ENCODE measurements around the gene TNFAIP2.
"Not testable (repeated sequence)": the region's sequence is repeated elsewhere in the genome, so short reads cannot be mapped to it uniquely, and the experiment has no call there.

The TNFAIP2 gene

DNA sequence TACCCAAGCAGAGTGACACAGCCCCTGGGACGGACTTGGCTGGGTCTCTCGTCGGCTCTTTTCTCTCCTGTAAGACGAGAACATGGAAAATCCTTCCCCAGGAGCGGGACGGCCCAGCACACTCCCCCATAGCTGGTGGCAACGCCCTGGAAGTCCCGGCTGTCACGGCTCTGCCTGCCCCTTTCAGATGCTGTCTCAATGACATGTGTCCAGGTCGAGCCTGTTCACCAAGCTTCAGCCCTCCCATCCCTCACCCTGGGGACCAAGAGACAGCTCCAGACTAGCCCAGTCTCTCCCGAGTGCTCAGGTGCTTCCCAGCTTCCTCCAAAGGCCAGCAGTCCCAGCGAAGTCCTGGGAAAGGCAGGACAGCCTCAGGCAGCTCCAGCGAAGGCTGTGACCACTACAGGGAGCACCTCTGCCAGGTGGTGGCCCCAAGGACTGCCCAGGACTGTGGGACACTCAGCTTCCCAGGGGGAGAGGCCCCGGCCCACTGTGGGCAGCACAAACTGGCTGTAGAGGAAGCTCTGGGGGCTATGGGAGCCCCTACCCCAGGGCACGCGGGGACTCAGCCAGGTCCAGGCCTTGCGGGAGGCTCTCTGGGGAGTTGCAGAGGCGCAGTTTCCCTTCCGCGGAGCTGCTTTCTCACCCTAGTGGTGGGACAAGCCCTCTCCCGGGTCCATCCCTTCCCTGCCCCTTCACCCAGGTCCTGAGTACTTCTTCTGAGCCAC is 33.6 kb downstream of the TNFAIP2 start:
- no peak for DNase-seq

DNA sequence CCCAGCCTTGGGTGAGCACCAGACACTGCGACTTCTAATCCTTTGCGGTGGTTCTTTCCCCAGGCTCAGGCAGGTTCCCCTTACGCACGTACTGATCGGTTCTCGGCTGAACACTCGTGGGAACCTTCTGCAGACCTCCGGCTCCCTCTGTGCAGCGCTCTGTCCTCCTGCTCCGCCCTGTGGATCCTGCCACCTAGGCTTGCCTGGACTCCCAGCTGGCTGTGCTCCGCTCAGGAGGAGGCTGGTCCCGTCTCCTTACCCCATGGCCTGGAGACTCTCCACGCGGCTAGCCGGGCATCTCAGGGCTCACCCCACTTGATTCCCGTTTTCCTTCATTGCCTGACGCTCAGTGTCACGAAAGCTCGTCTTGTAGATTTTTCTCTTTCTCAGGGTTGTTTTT is 34.7 kb downstream of the TNFAIP2 start:
- DNase-seq = no peak

DNA sequence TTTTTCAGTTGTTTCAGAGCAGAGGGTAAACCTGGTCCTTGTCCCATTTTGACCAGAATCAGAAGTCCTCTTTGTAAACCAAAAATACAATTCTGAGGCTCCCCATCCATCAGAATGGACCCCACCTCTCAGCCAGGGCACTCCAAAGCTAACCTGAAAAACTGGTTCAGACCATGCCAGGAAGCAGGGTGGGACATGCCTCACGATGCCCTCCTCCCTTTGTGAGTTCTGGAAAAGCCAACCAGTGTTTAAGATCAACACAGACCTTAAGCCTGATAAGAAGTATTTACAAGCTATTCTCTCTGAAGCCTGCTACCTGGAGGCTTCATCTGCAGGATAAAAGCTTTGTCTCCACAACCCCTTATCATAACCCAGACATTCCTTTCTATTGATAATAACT is 35.4 kb downstream of the TNFAIP2 start:
- DNase-seq = no peak

DNA sequence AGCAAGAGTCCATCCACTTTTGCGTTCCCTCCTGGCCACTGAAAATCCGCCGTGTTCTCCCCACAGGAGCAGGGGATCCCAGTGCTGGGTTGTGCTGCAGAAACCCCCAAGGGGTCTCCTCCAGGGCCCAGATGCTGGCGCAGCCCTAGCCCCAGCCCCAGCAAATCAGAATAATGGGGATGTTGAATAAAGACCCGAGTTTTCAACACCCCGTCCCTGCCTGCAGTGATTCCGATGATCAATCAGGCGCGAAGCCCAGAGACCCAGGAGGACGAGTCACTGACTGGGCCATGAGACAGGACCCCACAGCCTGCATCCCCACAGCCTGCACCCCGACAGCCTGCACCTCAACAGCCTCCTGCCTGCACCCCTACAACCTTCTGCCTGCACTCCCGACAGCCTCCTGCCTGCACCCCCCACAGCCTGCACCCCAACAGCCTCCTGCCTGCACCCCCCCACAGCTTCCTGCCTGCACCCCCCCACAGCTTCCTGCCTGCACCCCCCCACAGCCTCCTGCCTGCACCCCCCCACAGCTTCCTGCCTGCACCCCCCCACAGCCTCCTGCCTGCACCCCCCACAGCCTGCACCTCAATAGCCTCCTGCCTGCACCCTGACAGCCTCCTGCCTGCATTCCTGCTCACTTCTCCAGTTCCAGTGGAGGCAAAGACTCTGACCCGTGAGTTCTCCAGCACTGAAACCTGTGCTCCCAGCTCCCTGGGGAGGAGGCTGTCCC is 37.2 kb downstream of the TNFAIP2 start:
- DNase-seq = no peak

DNA sequence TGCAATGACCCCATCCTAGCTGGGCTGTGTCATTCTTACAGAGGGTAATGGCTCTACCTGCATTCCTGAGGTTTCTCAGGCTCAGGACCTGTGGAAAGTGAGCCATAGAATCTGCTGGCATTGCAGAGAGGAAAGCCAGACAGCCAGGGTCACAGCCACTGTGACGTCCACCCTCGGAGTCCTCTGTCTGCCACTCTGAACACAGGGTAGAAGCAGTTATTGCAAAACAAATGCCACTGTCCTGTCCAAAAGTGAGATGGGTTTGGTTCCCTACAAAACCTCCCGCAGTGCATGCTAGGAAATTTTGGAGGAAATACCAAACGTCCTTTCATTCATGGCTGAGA is 37.8 kb downstream of the TNFAIP2 start:
- DNase-seq = no peak

DNA sequence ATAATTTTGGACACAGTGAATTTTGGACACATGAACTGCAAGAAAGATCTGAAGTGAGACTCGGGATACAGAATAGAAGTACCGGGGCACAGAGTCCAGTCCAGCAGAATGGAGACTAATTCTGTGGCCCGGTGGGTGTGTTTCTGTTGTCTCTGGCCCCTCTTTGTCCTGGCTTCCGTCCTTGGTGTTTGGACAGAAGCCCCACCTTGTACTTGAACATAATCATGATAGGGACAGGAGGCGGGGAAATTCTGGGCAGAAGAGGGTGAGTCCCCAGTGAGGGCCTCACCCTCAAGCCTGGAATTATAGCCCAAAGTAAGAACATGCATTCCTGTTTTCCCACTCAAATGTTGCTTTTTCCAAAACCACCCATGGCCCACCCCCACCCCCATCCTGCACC is 39.9 kb downstream of the TNFAIP2 start:
- DNase-seq = no peak

DNA sequence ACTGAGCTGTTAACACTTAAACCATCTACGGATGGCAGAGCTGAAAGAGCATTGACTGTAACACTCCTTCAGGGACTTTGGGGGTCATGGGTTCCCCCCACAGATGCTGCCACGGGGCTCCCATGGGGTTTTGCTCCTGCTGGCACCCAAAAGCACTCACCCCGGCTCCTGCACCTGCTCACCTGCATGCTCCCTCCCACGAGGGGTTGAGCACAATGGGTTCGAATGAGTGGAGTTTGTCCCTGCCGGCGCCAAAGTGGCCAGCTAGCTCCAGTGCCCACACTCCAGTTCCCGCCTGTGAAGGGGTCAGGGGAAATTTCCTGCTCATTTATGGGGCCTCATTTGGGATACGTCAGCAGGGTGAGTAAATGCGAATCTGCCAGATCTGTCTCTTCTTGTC is 40.7 kb downstream of the TNFAIP2 start:
- DNase-seq = no peak

DNA sequence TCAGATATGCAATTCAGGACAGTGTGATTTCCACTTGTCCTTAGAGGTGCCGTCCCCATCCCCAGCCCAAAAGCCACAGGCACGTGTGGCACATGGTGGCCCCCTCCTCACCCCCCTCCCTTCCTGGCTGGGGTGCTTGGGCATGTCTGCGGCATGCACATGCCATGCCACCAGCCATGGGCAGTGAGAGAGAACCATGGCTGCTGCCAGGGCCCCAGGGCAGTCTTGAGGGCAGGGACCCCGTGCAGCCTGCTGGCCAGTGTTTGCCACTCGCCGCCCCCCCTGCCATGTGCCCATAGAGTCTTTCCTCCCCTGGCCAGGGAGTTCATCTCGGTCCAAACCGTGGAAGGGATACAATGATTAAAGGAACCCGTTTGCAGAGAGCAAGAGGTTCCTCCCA is 41.5 kb downstream of the TNFAIP2 start:
- no peak for DNase-seq

DNA sequence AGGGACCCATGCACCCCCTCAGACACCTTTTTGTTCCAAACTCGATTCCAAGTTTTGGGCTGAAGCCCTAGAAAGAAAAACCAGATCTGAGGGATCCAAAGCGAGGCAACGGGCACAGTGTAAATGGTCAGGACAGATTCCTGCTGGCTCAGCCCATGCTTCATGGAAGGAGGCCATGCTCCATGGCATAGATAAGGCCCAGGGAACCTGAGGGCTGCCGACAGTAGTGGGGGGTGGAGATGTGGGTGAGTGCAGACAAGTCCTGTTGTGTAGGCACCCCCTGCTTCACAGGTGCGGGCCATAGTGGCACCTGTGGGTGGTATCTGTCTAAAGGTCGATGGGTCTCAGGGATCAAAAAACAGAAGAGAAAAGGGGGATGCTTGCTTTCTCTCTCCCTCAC is 42.1 kb downstream of the TNFAIP2 start:
- DNase-seq = no peak

DNA sequence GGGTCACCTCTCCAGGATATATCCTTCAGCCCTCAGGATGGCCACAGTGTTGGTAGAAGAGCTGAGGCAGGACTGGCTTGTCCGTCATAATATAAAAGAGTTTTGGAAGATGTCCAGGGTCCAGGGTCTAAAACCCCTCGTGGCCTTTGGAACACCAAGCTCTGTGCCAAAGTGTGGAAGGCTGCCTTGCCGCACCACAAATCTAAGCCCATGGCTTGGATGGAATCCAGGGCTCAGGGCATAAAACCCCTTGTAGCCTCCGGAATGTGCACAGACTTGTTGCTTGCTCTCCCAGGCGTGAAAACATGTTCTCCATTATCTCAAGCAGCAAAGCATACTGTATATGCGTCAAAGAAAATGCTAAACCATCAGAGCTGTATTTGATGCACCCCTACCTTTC is 46.7 kb downstream of the TNFAIP2 start:
- DNase-seq = no peak

DNA sequence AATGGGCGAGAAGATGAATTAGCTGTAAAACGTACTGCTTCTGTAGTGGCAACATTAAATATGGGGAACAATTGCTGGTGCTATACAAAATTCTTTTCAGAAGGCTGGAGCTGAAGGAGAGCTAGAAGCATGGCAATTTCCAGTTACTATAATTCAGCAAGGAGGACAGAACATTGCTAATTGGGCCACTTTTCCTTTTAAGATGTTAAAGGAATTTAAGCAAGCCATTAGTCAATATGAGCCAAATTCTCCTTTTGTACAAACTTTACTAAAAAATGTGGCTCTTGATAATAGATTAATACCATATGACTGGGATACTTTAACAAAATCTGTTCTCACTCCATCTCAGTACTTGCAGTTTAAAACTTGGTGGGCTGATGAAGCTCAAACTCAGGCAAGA is 47.9 kb downstream of the TNFAIP2 start:
- DNase-seq = not testable (repeated sequence)

DNA sequence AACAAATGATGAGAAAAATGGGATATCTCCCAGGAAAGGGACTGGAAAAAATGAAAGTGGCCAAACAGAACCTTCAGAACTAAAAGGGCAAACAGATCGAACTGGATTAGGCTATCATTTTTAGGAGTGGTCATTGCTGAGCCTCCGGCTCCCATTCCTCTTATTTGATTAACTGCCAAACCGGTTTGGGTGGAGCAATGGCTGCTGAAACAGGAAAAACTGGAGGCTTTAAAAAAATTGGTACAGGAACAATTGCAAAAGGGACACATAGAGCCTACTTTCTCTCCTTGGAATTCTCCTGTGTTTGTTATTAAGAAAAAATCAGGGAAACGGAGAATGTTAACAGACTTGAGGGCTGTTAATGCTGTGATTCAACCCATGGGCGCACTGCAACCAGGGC is 49.7 kb downstream of the TNFAIP2 start:
- DNase-seq = no peak

DNA sequence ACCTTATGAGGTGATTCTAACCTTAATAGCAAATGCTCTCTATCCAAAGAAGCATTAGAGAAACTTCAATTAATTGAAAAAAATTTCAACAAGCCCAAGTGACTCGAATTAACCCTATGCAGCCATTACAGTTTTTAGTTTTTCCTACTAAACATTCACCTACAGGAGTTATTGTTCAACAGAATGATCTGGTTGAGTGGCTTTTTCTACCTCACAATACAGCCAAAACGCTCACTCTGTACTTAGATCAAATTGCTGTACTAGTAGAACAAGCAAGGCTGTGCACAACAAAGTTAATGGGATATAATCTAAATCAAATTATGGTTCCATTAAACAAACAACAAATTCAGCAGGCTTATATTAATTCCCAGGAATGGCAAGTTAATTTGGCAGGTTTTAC is 50.6 kb downstream of the TNFAIP2 start:
- DNase-seq = not testable (repeated sequence)

DNA sequence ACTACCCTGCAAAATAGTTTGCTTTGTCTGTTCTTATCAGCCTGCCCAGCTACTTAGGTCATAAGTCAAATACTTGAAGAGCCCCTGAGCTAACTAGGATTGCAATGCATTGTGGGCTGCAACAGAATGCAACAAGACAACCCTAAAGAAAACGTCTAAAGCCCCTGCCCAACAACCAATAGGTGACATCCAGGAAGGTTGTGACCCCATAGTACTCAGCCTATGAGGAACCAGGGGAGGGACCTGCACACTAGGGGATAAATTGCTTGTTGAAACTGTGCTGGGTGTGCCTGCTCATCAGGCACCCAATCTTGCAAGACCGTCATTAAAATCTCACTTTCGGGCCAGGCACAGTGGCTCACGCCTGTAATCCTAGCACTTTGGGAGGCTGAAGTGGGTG is 52.9 kb downstream of the TNFAIP2 start:
- DNase-seq = not testable (repeated sequence)

DNA sequence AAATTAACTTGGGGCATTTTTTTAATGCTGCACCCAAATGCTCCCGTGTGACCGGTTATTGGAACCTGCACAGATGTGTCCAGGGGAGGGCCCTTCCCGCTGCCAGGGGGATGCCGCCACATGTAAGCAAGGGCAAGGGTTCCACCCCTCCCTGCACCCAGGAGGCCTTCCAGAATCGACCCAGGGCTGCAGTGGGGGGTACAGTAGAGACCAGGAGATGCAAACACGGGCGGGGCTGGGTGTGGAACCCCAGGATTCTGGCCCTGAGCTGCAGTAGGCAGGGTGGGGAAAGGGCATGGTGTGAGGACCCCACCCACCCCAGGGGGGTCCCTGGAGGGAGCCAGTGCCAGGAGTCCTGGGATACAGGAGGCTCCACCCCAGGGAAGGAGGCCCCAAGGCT is 54.1 kb downstream of the TNFAIP2 start:
- no peak for DNase-seq

DNA sequence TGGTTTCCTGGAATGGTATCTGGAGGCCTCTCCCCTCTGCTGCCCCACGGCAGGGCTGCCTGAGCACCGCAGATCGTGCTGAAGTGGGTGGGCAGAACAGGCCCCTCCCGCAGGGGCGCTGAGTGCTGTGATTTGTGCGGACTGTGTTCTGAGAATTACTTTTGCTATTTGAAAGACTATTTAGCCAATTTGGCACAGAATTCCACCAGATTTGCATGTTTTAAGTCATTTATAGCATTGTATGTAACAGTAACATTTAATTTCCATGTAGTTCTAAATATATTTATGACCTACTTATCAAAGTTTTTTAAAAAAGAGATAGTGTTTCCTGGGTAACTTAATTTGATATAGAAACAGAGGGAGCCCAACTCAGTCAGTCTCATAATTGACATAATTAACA is 55.3 kb downstream of the TNFAIP2 start:
- no peak for DNase-seq

DNA sequence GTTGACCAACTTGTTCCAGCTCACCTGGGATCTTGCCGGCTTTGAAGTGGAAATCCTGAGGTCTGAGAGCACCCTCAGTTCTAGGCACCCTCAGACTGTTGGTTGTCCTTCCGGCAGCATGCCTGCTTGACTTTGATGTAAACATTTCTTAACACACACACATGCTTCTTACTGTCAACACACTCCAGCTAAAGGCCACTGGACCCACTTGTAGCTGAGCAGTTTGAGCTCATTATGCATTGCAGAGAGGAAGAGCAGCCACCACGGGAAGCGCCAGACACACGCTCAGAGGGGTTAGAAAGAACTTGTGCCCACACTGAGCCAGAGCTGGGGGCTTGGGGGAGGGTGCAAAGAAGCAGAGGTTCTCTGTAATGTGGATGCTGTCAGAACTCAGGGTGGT is 55.8 kb downstream of the TNFAIP2 start:
- no peak for DNase-seq

DNA sequence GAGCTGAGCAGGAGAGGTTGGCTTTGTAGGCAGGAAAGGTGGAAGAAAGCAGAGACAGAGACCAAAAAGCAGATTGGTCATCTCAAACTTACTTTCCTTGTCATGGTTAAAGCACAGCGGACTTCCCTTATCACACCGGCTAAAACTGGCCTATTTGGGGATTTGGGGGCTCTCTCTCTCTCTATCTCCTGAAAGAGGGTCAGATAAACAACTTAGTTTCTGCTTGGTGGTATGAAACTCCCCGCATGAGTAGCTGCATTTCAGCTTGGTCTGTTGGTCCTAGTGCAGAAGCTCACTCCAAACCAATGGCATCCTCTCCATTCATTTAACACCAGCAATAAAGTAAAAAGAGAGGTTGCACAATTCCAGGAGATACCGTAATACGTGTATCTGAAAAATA is 57.1 kb downstream of the TNFAIP2 start:
- no peak for DNase-seq

DNA sequence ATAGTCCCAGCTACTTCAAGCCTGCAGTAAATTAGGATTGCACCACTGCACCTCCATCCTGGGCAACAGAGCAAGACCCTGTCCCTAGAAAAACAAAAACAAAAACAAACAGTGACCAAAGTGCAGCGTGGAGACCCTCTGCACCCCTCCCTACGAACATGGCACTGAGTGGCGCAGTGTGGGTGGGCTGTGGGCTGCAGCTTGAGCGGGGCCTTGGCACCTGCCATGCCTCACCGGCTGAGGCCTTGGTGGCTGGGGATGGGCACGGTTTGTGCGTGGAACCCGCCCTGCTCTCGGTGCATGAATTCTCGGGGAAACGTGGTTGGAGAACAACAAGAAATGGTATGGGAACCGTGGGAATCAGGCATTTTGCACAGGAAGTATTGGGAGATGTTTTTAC is 60.8 kb downstream of the TNFAIP2 start:
- no peak for DNase-seq

DNA sequence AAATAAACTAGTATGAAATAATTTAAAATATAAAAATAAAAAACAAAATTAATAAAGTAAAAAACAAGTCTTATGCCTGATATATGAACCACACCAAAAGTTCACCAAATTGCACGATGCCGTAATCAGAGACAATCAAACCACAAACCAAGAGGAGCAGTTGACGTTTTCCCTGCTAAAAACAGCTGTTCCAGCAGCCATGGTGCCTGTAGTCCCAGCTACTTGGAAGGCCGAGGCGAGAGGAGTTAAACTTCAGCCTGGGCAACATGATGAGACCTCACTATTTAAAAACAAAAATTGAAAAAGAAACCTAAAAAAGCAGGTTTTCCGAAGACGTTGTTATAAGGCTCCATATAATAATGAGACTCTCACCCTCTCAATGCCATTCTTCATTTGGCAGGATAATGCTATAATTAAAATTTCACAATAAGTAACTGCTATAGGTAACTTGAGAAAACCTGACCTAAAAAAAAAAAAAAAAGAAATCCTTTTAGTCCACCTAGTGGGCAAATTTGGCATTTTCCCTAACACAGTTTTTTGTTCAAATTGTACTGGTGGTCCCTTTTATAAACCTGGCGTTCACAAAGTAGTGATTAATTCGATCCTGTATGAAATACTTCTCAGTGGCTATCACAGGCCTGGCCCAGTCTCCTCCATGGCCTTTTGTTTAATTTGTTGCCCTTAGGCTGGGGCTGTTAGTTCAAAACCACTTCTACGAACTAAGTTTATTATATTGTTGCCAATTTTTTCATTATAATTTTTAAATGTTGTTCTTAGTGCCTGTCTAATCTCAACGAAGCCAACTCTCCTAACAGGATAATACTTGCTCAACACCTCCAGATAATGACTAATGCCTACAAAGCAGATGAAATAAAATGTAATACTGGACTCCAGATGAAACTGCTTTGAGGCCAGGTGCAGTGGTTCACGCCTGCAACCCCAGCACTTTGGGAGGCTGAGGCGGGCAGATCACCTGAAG is 62.1 kb downstream of the TNFAIP2 start:
- no peak for DNase-seq

DNA sequence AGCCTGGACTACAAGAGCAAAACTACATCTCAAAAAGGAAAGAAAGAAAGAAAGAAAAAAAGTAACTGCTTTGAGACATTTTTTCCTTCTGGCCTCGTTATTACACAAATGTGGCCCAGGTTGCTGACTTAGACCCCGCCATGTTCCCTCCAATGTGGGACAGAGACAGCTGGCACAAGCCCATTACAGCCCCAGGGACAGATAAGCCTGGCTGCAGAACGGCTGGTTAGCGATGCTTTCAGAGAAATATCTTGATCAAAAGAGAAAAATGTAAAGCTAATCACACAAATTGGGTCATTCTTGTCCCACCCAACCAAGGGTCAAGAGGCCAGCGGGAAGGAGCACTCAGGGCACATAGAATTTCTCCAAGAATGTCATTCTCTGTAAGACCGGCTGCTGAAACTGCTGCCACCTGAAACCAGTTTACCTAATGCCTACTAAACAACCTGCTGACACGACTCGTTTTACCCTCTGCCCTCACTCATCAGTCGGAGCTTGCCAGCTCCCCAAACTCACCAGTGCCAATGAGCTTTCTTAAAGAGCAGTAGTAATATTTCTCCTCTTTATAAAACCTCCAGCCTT is 63.1 kb downstream of the TNFAIP2 start:
- DNase-seq = no peak

Data from SIG-M5 (cell line).